Astrocyte of the spinal cord (primary cell): ENCODE measurements around the gene SH2D6.

Source experiments
- DNase-seq: peaks from one replicate; pipeline ENCODE4 v3.0.0; 2011; ENCODE audit warnings: low read depth, low spot score
- H3K4me3 ChIP-seq: 2 replicates; pipeline ENCODE4 v1.5.1; 2011; ENCODE audit warnings: low read depth, mild to moderate bottlenecking, low read length, moderate library complexity
- in situ Hi-C: cut with HindIII; loops from 2 replicates; pipeline ENCODE4 v1.10.0; 2017; ENCODE audit warnings: low sequenced_read_pairs
- TF ChIP-seq, protein P1 (sequence below): IDR thresholded peaks from 2 replicates; pipeline ENCODE4 v1.5.1; 2012; ENCODE audit warnings: low read depth, mild to moderate bottlenecking, low read length, inconsistent platforms

The SH2D6 gene

DNA sequence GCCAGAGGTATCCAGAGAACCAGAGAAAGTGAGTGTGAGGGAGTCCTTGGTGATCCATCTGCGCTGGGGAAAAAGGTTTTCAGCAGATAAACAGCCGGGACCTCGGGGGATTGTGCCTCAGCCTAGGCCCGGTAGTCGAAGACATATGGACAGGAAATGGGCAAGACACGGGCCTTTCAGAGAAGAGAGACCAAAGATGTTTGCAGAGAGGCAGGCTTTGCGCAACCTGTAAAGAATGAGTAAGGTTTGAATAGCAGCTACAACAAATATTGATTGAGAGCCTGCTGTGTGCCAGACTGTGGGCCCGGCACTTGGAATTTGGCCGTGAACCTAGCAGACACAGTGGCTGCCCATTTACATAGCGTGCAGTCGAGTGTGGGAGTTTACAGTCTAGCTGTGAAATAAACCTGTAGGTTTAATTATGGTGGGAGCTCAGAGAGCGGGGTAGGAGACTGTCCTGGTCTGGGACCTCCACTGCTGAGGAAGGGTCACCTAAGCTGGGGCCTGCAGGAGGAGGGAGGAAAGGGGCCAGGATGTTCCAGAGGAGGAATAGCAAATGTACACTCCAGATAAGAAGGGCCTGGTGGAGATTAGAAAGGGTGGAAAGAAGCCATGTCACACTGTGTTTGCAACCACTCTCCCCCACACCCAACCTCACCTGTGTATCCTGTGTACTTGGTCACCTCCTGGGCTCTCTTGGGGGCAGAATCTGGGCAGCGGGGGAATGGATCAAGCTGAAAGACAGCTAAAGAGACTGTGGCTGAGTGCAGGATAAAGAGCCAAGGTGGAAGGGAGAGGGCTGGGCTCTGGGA is 3.0 kb downstream of the SH2D6 start:
- H3K4me3 ChIP-seq, result no peak overlapping the region
- DNase-seq, result peak; percentile 66
- TF ChIP-seq, protein P1, sequence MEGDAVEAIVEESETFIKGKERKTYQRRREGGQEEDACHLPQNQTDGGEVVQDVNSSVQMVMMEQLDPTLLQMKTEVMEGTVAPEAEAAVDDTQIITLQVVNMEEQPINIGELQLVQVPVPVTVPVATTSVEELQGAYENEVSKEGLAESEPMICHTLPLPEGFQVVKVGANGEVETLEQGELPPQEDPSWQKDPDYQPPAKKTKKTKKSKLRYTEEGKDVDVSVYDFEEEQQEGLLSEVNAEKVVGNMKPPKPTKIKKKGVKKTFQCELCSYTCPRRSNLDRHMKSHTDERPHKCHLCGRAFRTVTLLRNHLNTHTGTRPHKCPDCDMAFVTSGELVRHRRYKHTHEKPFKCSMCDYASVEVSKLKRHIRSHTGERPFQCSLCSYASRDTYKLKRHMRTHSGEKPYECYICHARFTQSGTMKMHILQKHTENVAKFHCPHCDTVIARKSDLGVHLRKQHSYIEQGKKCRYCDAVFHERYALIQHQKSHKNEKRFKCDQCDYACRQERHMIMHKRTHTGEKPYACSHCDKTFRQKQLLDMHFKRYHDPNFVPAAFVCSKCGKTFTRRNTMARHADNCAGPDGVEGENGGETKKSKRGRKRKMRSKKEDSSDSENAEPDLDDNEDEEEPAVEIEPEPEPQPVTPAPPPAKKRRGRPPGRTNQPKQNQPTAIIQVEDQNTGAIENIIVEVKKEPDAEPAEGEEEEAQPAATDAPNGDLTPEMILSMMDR, result no peak
- in situ Hi-C loops, result loop anchor here (25.0 kb wide), 1 partner anchor 116 kb away; the partner anchor contains the start of gene MAT2A

DNA sequence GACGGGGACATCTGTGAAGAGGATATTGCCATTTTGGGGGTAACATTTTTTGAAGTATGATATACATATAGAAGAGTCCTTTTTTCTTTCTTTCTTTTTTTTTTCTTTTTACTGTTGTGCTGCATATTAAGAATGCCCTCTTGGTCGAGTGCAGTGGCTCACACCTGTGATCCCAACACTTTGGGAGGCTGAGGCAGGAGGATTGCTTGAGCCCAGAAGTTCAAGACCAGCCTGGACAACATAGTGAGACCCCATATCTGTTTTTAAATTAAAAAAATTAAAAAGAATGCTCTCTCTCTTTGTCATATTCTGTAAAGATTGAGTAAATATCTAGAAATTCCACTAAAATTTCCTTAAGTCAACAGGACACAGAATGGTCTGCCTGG is 3.6 kb downstream of the SH2D6 start:
- DNase-seq, result no peak
- in situ Hi-C loops, result loop anchor here (25.0 kb wide), 1 partner anchor 115 kb away; the partner anchor contains the start of gene MAT2A
- no peak overlapping the region for H3K4me3 ChIP-seq
- TF ChIP-seq, protein P1, result no peak

- in situ Hi-C loops, result loop anchor here (25.0 kb wide), 1 partner anchor 114 kb away; the partner anchor contains the start of gene MAT2A
- no peak for DNase-seq
- TF ChIP-seq, protein P1, result no peak
- no peak overlapping the region for H3K4me3 ChIP-seq
Measured at GRCh38 chr2:85423525-85423924, 5.0 kb downstream of the SH2D6 start.

GRCh38 chr2:85425588-85425987 is 7.1 kb downstream of the SH2D6 start:
- TF ChIP-seq, protein P1, result no peak
- in situ Hi-C loops, result no loop called here

DNA sequence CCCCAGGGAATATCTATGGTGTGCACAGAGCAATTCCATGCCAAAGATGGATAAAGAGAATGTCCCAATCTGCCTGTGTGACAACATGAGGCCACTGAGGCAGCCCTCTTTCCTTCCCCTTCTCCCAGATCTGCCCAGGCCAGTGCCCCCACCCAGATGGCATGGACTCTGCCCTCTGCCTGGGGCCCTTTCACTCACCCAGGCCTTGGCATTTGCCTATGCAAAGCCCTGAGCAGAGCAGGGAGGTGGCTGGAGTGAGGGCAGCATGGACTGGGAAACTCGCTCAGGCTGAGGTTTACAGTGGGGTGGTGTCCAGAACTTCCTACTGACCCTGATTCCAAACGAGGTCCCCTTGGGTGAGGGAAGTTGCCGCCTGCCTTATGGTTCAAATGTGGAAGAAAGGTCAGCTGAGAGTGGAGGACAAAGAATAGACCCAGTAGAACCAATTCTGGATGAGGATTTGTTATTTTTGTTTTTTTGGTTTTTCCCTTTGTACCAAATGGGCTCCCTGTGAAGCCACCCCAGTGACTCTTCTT is 8.9 kb downstream of the SH2D6 start:
- no peak for DNase-seq
- TF ChIP-seq, protein P1, result no peak
- in situ Hi-C loops, result no loop called here
- no peak overlapping the region for H3K4me3 ChIP-seq

More at GRCh38 chr2:85425588-85425987, 7.1 kb downstream of the SH2D6 start:
- H3K4me3 ChIP-seq, result no peak overlapping the region
- no peak for DNase-seq

GRCh38 chr2:85428343-85428881 is 9.9 kb downstream of the SH2D6 start:
- TF ChIP-seq, protein P1, result no peak
- in situ Hi-C loops, result no loop called here
- no peak for DNase-seq

More at GRCh38 chr2:85428343-85428881, 9.9 kb downstream of the SH2D6 start:
- H3K4me3 ChIP-seq, result no peak overlapping the region
